ENCODE measurements around the gene SPATA3.

SPATA3 gene

DNA sequence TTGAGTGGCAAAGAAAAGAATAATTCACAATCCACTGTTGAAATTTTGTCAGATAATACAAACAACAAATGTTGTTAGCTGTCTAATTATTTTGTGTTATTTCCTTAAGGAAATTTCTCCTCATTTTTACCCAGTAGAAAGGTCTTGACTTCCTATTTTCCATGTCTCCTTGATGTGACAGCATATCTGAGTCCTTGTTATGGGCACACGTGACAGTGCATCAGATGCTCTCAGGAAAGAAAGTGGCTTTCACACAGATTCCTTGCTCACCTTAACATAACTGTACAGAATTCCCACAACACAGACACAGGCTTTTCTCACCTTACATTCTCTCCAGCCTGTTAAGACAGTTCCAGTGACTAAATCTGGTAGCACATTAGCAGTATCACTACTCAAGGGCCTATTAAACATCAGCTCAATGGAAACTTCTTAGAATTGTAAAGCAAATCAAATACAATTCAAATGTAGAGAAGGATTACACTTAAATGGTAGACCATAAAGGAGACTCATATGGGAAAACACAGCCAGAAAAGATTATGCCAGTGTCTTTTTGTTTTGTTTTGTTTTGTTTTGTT is 40.7 kb upstream of the SPATA3 start:
- TF ChIP-seq, protein P1, sequence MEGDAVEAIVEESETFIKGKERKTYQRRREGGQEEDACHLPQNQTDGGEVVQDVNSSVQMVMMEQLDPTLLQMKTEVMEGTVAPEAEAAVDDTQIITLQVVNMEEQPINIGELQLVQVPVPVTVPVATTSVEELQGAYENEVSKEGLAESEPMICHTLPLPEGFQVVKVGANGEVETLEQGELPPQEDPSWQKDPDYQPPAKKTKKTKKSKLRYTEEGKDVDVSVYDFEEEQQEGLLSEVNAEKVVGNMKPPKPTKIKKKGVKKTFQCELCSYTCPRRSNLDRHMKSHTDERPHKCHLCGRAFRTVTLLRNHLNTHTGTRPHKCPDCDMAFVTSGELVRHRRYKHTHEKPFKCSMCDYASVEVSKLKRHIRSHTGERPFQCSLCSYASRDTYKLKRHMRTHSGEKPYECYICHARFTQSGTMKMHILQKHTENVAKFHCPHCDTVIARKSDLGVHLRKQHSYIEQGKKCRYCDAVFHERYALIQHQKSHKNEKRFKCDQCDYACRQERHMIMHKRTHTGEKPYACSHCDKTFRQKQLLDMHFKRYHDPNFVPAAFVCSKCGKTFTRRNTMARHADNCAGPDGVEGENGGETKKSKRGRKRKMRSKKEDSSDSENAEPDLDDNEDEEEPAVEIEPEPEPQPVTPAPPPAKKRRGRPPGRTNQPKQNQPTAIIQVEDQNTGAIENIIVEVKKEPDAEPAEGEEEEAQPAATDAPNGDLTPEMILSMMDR (IDR thresholded peaks at IDR 0.05) = no peak
- no peak overlapping the region for H3K4me3 ChIP-seq (ENCODE audit: low read depth in 1 of 2, low read length in 1 of 2)
- no peak overlapping the region for H3K27ac ChIP-seq
- H3K27me3 ChIP-seq = peaks cover 66% of the 10 kb centered on the region
- no peaks in the 10 kb centered on the region for H3K36me3 ChIP-seq
- H3K9me3 ChIP-seq = no peaks in the 10 kb centered on the region
- H3K4me1 ChIP-seq (ENCODE audit: control insufficient read depth in 1 of 2, insufficient read depth in 1 of 2, low read depth in 1 of 2, low read length in 1 of 2) = peaks cover 0 to 4% of the 10 kb centered on the region in 2 experiments

DNA sequence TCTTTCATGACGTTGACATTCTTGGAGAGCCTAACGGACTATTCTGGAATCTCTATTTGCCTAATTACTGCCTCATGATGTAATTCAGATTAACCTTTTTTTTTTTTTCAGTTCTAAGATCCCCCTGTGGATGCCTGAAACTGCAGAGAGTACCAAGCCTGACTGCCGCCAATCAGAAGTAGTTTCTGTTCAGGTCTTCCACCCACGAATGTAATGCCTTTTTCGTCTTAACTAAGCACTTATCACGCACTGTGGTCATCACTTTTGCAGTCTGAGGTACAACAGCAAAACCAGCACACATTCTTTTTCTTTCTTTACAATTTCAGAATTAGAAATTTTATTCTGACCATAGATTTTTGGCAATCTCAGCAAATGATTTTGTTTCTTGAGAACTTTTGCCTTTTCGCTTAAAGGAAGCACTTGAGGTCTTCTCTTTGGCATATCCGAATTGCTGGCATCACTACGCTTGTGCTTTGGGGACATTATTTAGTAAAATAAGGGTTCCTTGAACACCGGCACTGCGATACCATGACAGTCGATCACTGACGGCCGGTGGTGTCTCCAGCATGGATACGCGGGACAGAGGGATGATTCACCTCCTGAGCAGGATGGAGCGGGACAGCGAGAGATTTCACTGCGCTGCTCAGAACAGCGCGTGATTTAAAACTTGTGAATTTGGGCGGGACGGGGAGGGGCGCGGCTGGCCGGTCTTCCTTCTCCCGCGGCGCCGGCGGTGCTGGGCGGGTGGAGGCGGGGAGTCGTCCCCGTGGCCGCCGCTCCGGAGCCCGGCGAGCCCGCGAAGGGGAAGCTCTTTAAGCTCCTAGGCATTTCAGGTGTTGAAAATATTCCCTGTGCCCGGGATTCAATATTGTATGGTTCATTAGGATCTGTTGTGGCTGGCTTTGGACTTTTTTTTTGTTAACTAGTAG is 38.8 kb upstream of the SPATA3 start:
- Histone ChIP-seq H3K4me1 (ENCODE audit: control insufficient read depth in 1 of 2, insufficient read depth in 1 of 2, low read depth in 1 of 2, low read length in 1 of 2) (peaks cover 0 to 4% of the 10 kb centered on the region in 2 experiments), H3K36me3 (no peaks in the 10 kb centered on the region), H3K4me3 (ENCODE audit: low read depth in 1 of 2, low read length in 1 of 2) (no peak overlapping the region), H3K27ac (no peak overlapping the region), H3K9me3 (no peaks in the 10 kb centered on the region), H3K27me3 (peaks cover 73% of the 10 kb centered on the region)
- TF ChIP-seq, protein P1 (IDR thresholded peaks at IDR 0.05) = no peak

DNA sequence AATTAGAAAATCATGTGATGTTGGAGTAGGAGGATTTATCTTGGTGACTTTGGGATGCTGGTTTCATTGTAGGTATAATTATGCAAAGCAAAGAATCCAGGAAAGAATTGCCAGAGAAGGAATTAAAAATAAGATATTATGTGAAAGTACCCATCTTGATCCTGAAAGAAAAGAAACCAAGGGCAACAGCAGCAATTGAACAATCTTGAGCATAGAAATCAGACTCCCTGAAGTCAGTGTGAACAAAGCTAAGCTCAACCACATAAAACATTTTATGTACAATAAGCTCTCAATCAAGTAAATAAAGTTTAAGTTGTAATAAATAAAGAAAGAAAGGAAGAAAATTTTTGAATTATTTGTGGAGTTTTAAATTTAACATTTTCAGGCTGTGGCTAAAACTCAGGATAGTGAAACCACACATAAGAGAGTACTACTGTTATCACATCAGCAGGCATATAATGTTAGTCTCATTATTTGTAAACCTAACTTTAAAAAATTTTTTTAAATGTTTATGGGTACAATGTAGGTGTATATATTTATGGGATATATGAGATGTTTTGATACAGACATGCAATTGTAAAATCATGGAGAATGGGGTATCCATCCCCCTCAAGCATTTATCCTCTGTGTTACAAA is 38.0 kb upstream of the SPATA3 start:
- H3K4me1 ChIP-seq (ENCODE audit: control insufficient read depth in 1 of 2, insufficient read depth in 1 of 2, low read depth in 1 of 2, low read length in 1 of 2) = peaks cover 0 to 4% of the 10 kb centered on the region in 2 experiments
- TF ChIP-seq, protein P1 (IDR thresholded peaks at IDR 0.05) = no peak
- no peak overlapping the region for H3K27ac ChIP-seq
- no peaks in the 10 kb centered on the region for H3K36me3 ChIP-seq
- H3K9me3 ChIP-seq = no peaks in the 10 kb centered on the region
- H3K4me3 ChIP-seq (ENCODE audit: low read depth in 1 of 2, low read length in 1 of 2) = no peak overlapping the region
- peaks cover 73% of the 10 kb centered on the region for H3K27me3 ChIP-seq

DNA sequence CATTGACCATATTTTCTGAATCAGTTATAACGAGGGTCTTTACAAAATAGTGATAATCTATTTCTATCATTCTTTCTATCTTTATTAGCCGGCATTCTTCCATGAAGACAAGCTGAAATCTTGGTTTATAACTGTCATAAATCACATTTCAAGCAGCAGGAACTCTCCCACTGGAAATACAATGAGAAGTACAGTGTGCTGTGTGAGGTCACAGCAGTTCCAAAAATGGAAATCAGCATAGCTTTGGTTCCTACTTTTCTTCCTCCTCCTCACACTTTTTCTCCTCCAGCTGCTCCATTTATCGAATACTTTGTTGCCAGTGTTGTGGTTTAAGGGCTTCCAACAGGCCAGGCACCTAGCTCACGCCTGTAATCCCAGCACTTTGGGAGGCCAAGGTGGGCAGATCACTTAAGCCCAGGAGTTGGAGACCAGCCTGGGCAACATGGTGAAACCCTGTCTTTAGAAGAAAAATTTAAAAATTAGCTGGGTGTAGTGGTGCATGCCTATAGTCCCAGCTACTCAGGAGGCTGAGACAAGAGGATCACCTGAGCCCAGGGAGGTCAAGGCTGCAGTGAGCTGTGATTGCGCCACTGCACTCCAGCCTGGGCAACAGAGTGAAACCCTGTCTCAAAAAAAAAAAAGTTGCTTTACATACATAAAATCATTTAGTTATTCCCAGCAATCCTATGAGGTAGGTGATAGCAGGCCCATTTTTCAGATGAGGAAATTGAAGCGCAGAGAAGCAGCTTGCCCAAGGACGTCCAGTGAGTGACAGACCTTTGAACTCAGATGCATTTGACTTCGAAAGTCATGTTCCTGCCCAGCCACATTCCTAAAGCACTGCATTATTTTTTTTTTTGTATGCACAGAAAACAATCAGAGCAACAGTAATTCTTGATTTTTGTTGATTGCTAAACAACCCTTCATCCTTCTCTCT is 36.8 kb upstream of the SPATA3 start:
- Histone ChIP-seq H3K9me3 (no peaks in the 10 kb centered on the region), H3K27me3 (peaks cover 68% of the 10 kb centered on the region), H3K4me1 (ENCODE audit: control insufficient read depth in 1 of 2, insufficient read depth in 1 of 2, low read depth in 1 of 2, low read length in 1 of 2) (peaks cover 0 to 4% of the 10 kb centered on the region in 2 experiments), H3K36me3 (no peaks in the 10 kb centered on the region), H3K4me3 (ENCODE audit: low read depth in 1 of 2, low read length in 1 of 2) (no peak overlapping the region), H3K27ac (no peak overlapping the region)
- TF ChIP-seq, protein P1 (IDR thresholded peaks at IDR 0.05) = no peak

DNA sequence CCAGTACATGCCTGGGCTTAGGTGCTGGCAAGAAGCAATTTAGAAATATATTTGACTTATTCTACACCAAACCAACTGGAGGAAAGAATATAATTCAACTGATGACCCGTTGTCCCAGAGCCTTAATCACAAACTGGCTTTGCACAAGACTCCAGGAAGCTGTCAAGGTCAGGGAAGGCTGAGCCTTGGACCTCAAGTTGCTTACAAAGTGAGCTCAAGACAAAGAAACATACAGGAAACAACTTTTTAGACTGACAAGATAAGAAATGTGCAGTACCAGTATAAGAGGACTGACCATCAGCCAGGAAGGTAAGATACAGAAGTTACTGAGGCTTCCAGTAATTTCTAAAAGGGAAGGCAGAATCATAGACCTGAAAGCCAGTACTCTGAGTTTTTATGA is 35.9 kb upstream of the SPATA3 start:
- TF ChIP-seq, protein P1 (IDR thresholded peaks at IDR 0.05) = no peak

More for the DNA sequence above, 35.9 kb upstream of the SPATA3 start:
- Histone ChIP-seq H3K4me3 (ENCODE audit: low read depth in 1 of 2, low read length in 1 of 2) (no peak overlapping the region), H3K9me3 (no peaks in the 10 kb centered on the region), H3K27ac (no peak overlapping the region), H3K27me3 (peaks cover 59% of the 10 kb centered on the region), H3K36me3 (no peaks in the 10 kb centered on the region), H3K4me1 (ENCODE audit: control insufficient read depth in 1 of 2, insufficient read depth in 1 of 2, low read depth in 1 of 2, low read length in 1 of 2) (peaks cover 0 to 4% of the 10 kb centered on the region in 2 experiments)
